ENCODE measurements around the gene AKAP12.

AKAP12 gene

DNA sequence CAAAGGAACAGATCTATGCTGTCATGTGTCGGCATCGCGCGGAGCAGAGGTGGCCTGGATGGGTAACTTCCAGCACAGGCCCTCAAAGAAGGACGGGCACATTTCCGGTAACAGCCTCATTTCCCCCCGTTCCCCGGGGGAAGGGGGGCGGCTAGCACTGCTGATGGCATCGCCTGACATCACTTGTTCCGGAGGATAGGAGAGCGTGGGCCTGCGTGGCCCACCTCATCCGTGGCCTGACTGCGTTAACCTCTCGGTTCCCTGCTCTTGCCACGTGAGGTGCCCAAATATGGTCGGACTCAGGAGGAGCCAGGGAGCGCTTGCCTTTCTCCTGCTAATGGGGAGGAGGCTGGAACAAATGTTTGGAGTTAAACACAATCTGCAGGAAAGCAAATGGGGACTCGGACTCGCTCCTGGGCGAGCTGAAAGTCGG lies at the start of gene AKAP12:
Gene AKAP12, plus strand, starts transcription at position 365 of the 433 bp plus-strand sequence. CDS start 596 bp downstream, outside the sequence.
- DNase-seq, result peak; percentile 13

DNA sequence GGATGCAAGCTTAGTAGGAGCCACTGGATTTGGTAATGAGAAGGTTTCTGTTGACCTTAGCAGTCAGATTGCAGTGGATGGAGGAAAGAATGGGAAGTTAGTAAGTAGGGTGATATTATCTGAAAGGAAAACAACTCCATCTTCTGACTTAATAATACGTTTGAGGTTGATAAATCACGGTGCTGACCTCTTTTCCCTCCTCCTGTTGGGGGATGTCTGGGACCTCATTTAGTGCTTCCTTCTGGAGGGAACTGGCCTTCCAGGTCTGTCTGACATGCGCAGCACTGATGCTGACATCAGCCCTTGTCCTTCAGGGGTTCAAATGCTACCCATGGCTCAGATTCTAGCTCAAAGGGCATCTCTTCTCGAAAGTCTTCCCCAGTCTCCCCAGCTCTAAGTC lies 48.2 kb upstream of the AKAP12 start:
- DNase-seq, result no peak

GRCh38 chr6:151196555-151196954 lies 43.2 kb upstream of the AKAP12 start:
- no peak for DNase-seq

DNA sequence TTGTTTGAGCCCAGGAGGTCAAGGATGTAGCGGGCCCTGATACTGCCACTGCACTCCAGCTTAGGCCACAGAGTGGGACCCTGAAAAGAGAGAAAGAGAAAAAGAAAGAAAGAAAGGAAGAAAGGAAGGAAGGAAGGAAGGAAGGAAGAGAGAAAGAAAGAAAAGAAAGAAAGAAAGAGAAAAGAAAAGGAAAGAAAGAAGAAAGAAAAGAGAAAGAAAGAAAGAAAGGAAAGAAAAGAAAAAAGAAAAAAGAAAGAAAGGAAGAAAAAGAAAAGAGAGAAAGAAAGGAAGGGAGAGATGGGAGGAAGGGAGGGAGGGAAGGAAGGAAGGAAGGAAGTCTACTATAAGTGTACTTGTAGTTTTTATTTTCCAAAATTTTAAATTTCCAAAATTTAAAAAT lies 42.2 kb upstream of the AKAP12 start:
- no peak for DNase-seq

DNA sequence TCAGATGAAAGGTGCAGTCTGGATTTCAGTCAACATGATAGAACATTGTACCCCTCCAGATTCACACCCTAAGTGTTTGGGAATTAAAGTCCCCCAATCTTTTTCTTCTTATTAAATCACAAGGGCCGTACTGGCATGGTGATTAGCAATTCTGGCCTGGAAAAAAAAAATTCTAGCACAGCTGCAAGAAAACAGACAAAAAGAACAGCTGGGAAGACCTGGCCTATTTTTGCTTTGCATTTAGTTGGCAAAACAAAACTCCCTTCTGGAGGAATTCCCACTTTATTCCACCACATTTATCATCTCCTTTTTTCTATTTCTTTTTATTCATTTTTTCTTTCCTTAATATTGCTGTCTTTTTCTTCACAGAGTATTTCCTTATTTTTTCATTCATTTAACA lies 39.8 kb upstream of the AKAP12 start:
- DNase-seq, result no peak

GRCh38 chr6:151205721-151206600 lies 33.8 kb upstream of the AKAP12 start:
- no peak for DNase-seq

- DNase-seq, result no peak
Observed at GRCh38 chr6:151207674-151208073, 32.1 kb upstream of the AKAP12 start.

DNA sequence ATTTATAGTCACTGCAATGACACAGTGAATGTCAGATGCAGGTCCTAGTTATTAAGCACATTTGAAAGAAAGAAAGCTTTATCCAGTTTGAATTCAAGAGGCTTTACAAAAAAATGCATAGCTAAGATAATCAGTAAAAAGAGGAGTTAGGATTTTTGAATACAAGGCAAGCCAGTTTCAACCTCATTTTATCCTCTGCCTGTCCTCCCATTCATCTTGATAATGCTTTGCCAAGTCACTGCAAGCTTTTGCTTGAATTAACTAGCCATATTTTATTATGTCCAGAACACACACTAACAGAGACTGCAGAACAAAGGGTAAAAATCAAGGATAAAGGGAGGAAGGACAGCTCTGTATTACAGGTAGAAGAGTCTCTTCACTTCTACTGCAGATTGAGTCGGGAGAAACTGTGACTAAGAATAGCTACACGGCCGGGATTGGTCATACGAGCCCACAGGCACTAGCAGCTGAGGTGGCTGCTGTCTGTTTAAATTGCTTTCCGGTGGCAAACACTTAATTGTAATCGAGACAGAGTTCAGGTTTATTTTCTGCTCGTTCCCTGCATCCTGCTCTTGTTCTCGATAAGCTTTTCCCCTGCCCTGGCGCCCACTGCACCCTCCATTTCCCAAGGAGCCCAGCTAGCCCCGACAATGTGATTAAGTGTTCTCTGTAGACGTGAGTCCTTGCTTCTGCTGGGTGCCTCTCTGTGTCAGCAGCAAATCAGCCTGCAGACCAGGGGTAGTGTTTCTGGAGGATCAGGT lies 30.5 kb upstream of the AKAP12 start:
- peak; percentile 75 for DNase-seq

DNA sequence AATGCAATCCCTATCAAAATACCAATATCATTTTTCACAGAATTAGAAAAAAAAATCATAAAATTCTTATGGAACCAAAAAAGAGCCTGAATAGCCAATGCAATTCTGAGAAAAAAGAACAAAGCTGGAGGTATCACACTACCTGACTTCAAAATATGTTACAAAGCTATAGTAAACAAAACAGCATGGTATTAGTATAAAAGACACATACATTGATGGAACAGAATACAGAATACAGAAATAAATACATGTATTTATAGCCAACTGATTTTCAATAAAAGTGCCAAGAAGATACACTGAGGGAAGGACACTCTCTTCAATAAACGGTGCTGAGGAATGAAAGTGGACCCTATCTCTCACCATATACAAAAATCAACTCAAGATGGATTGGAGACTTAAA lies 28.7 kb upstream of the AKAP12 start:
- no peak for DNase-seq

DNA sequence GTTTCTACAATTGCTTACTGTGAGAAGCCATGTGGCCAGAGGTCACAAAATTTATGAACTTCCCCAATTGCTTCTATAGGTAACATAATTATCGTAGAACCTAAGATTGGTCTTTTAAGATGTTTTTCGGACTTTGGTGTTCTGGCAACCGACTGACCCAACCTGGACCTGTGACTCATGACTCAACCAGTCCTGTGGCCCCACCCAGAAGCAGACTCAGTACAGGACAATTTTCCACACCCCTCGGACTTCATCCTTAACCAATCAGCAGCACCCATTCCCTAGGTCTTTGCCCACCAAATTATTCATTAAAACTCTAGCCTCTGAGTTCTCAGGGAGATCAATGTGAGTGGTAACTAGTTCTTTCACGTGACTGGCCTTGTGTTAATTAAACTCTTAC lies 26.4 kb upstream of the AKAP12 start:
- no peak for DNase-seq

- DNase-seq, result no peak
Observed at GRCh38 chr6:151215999-151216398, 23.8 kb upstream of the AKAP12 start.

GRCh38 chr6:151216804-151217203 lies 23.0 kb upstream of the AKAP12 start:
- DNase-seq, result no peak

- DNase-seq, result no peak
Observed at GRCh38 chr6:151219192-151219591, 20.6 kb upstream of the AKAP12 start.

GRCh38 chr6:151224076-151224475 lies 15.7 kb upstream of the AKAP12 start:
- DNase-seq, result no peak

GRCh38 chr6:151225919-151226318 lies 13.8 kb upstream of the AKAP12 start:
- DNase-seq, result no peak

GRCh38 chr6:151228788-151229400 lies 10.9 kb upstream of the AKAP12 start:
- peak; percentile 7 for DNase-seq

DNA sequence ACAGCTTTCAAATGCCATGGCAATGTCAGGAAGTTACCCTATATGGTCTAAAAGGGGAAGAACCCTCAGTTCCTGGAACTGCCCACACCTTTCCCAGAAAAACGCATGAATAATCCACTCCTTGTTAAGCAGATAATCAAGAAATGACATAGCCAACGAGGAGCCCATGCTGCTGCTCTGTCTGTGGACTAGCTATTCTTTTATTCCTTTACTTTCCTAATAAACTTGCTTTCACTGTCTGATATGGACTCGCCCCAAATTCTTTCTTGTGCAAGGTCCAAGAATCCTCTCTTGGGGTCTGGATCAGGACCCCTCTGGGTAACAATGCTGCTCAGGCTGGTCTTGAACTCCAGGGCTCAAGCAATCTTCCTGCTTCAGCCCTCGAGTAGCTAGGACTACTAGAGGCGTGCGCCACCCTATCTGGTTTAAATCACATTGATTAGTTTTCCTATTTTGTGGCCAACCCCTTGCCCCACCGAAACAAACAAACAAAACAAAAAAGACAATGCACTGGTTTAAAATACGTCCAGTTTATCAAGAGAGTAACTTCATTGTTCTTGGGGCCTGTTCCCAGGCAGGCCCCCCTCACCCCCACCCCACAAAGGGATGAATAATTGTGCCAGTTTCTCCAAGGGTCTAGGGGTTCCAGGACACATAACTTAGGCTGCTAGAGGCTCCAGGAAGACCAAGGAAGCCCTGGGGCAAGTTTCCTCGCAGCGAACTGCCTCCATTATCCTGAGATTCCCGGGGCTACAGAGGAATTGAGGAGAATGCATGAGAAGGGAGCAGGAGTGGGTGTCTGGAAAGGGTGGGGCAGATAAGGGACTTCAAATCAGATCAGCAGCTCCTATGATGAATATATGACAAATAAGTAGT lies 10.1 kb upstream of the AKAP12 start:
- no peak for DNase-seq

- DNase-seq, result no peak
Observed at GRCh38 chr6:151230277-151230577, 9.5 kb upstream of the AKAP12 start.

DNA sequence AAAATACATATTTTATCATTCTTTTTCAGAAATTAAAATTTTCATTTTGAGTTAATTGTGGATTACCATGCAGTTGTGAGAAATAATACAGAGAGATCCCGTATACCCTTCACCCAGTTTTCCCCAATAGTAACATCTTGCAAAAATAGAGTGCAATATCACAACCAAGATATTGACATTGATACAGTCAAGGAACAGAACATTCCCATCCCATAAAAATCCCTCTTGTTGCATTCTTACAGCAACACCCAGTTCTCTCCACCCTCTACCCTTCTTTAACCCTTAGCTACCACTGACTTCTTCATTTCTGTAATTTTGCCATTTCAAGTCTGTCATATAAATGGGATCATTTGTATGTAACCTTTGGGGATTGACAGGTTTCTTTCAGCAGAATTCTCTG lies 6.9 kb upstream of the AKAP12 start:
- DNase-seq, result no peak

DNA sequence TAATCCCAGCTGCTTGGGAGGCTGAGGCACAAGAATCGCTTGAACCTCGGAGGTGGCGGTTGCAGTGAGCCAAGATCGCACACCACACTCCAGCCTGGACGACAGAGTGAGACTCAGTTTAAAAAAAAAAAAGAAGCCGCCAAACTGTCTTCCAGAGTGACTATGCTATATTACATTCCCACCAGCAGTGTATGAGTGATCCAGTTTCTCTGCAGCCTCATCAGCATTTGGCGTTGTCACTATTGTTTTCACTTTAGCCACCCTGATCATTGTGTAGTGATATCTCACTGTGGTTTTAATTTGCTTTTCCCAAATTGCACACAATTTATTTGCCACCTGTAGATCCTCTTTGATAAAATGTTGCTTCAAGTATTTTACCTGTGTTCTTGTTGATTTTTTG lies 6.0 kb upstream of the AKAP12 start:
- DNase-seq, result no peak

DNA sequence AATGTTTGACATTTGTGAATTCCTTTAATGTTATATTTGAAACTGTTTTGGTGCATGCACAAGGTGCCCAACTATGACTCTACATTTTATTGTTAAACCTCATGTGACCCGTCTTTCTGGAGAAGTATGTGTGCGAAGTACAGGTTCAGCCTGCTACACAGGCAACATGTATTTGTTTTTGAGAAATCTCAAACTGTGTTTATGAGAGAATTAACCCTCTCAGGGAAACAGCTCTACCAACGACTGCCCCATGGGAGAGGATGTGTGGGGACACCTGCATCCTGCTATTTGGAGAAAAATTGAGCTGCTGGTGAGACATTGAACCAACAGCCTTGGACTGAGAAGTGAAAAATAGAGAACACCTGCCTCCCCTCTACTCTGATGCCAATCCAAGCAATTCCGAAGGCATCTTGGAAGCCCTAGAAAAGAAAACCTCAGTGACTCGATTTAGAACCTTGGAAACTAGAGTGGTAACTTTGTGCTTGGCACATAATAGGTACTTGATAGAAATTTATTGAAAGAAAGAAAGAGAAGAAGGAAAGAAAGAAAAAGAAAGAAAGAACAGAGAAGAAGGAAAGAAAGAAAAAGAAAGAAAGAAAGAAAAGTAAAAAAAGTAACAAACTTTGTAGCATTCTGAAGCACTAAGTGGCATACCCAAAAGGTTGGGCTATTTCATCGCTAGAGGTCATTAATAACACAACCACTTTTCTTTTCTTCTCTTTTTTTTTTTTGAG lies 2.9 kb upstream of the AKAP12 start:
- no peak for DNase-seq

DNA sequence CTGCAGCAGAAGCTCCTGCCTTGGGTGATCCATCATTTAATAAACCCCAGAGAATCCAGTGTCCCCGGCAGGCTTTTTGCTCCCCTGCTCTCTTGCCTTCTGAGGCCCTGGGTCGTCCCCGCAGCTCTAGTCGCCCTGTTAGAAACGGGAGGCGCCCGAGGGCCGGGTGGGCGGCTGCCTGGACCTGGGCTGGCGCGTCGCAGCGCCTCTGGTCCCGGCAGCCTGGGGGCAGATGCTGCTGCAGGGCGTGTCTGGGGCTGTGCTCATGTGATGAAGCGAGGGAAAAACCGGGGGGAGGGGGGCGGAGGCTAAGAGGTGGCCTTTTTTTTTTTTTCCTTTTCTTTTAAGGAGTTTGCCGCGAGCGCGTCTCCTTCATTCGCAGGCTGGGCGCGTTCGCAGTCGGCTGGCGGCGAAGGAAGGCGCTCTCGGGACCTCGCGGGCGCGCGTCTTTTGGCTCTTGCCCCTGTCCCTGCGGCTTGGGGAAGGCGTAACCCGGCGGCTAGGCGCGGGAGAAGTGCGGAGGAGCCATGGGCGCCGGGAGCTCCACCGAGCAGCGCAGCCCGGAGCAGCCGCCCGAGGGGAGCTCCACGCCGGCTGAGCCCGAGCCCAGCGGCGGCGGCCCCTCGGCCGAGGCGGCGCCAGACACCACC lies 394 bp downstream of the AKAP12 start:
- DNase-seq, result peak; percentile 28

All from DMS53 (cell line).